NCI-H1092 (cell line): ENCODE results near the gene GDAP2.
A peak's percentile ranks its signal among the peaks of the same experiment; 100 is the strongest.
"Not testable (repeated sequence)": the region's sequence is repeated elsewhere in the genome, so short reads cannot be mapped to it uniquely, and the experiment has no call there.

ENCODE experiments used
- DNase-seq: peaks from one replicate; lab custom pipeline; 2025; lab: John Stamatoyannopoulos, UW

The GDAP2 gene

GRCh38 chr1:117929343-117930172 lies at the start of gene GDAP2, which contains the start of gene WDR3:
TSS of gene GDAP2 (minus strand) at chr1:117929621. CDS start at chr1:117920357, 9,264 bp downstream.
TSS of gene WDR3 (plus strand) at chr1:117929739. CDS start at chr1:117933320, 3,581 bp downstream.
- DNase-seq, result peak; percentile 95

GRCh38 chr1:117976381-117976780 lies 47.0 kb upstream of the GDAP2 start:
- DNase-seq, result no peak

- no peak for DNase-seq
Measured at GRCh38 chr1:117971777-117972176, 42.4 kb upstream of the GDAP2 start.

- DNase-seq, result peak; percentile 12
Measured at GRCh38 chr1:117970252-117970651, 40.8 kb upstream of the GDAP2 start.

- DNase-seq, result peak; percentile 73
Measured at GRCh38 chr1:117967881-117968280, 38.5 kb upstream of the GDAP2 start.

GRCh38 chr1:117967477-117967876 lies 38.1 kb upstream of the GDAP2 start:
- DNase-seq, result no peak

GRCh38 chr1:117964290-117965038 lies 35.0 kb upstream of the GDAP2 start:
- DNase-seq, result no peak

- DNase-seq, result no peak
Measured at GRCh38 chr1:117959364-117959763, 29.9 kb upstream of the GDAP2 start.

- DNase-seq, result no peak
Measured at GRCh38 chr1:117952386-117952785, 23.0 kb upstream of the GDAP2 start.

GRCh38 chr1:117942293-117942692 lies 12.9 kb upstream of the GDAP2 start:
- DNase-seq, result no peak

GRCh38 chr1:117933769-117934168 lies 4.3 kb upstream of the GDAP2 start:
- no peak for DNase-seq

- no peak for DNase-seq
Measured at GRCh38 chr1:117932576-117932975, 3.2 kb upstream of the GDAP2 start.

GRCh38 chr1:117930484-117930883 lies 1.1 kb upstream of the GDAP2 start:
- no peak for DNase-seq

GRCh38 chr1:117930173-117930447 lies 689 bp upstream of the GDAP2 start:
- DNase-seq, result no peak

- peak; percentile 16 for DNase-seq
Measured at GRCh38 chr1:117928881-117929342, 509 bp downstream of the GDAP2 start.

GRCh38 chr1:117925981-117926380 lies 3.4 kb downstream of the GDAP2 start:
- DNase-seq, result no peak

GRCh38 chr1:117922717-117923116 lies 6.7 kb downstream of the GDAP2 start:
- not testable (repeated sequence) for DNase-seq

- no peak for DNase-seq
Measured at GRCh38 chr1:117921991-117922390, 7.4 kb downstream of the GDAP2 start.

GRCh38 chr1:117919376-117919775 lies 10.0 kb downstream of the GDAP2 start:
- no peak for DNase-seq

GRCh38 chr1:117911051-117911450 lies 18.4 kb downstream of the GDAP2 start:
- no peak for DNase-seq

- DNase-seq, result no peak
Measured at GRCh38 chr1:117905019-117905418, 24.4 kb downstream of the GDAP2 start.

- no peak for DNase-seq
Measured at GRCh38 chr1:117904485-117904884, 24.9 kb downstream of the GDAP2 start.

GRCh38 chr1:117902944-117903343 lies 26.5 kb downstream of the GDAP2 start:
- DNase-seq, result no peak
